Fibroblast of lung (primary cell): ENCODE measurements around the gene NKG7.

Experiments used
- EZH2 ChIP-seq: IDR thresholded peaks from 2 replicates; pipeline ENCODE4 v1.5.1; 2012; ENCODE audit warnings: low read length, control low read depth, mild to moderate bottlenecking; ENCODE audit errors: missing control alignments
- TF ChIP-seq, protein P1 (sequence below), 2 donors: IDR thresholded peaks in 1 of 2; conservative IDR thresholded peaks in 1 of 2; 1 replicate in 1 of 2; 2 replicates in 1 of 2; pipeline ENCODE4 v1.5.1; 2011 to 2012; ENCODE audit warnings: low read length in 2 of 2, control low read depth in 1 of 2, inconsistent platforms in 1 of 2, low read depth in 1 of 2, mild to moderate bottlenecking in 1 of 2

DNA sequence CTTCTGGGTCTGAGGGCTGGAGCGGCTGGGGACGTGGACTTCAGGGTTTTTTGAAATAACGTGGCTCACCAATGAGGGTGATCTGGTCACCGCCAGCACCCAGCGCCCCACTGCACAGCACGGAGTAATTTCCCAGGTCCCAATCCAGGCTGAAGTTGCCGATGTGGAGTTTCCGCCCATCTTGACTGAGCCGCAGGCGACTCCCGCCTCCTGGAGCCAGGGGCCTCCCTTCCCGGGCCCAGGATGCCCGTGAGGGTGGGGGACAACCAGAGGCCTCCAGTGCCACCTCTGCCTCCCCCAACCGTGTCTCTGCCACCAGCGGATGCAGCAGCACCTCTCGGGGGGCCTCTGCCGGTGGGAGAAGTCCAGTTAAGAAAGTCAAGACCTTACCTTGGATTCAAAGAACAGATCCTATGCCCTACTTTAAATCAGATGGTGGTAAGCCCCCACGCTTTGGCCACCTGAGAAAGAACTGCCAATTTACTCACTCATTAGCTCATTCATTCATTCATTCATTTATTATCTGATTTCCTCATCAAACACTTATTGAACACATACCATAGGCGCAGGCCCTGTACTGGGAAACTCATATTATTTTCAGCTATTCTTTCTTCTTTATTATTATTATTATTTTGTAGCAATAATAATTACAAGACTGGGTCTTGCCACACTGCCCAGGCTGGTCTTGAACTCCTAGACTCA lies 34.4 kb downstream of the NKG7 start:
- TF ChIP-seq, protein P1, sequence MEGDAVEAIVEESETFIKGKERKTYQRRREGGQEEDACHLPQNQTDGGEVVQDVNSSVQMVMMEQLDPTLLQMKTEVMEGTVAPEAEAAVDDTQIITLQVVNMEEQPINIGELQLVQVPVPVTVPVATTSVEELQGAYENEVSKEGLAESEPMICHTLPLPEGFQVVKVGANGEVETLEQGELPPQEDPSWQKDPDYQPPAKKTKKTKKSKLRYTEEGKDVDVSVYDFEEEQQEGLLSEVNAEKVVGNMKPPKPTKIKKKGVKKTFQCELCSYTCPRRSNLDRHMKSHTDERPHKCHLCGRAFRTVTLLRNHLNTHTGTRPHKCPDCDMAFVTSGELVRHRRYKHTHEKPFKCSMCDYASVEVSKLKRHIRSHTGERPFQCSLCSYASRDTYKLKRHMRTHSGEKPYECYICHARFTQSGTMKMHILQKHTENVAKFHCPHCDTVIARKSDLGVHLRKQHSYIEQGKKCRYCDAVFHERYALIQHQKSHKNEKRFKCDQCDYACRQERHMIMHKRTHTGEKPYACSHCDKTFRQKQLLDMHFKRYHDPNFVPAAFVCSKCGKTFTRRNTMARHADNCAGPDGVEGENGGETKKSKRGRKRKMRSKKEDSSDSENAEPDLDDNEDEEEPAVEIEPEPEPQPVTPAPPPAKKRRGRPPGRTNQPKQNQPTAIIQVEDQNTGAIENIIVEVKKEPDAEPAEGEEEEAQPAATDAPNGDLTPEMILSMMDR (conservative IDR thresholded peaks at IDR 0.05 in 1 of 2, IDR thresholded peaks at IDR 0.05 in 1 of 2; ENCODE audit: low read depth in 1 of 2, low read length in 2 of 2): no peak
- TF ChIP-seq EZH2: no peak
